Fibroblast of lung (primary cell): ENCODE data around the gene TROAP. TPM values are rescaled to one million over a fixed set of nuclear protein-coding genes. Genes with fewer than 3 reads are reported as not detected.

Experiments
- DNase-seq, 2 donors: peaks; one replicate each; pipeline versions ENCODE4 v3.0.0 to v3.0.0-alpha.2; 2010; ENCODE audit warnings: low read depth in 2 of 2
- H2AFZ ChIP-seq: 2 replicates; pipeline ENCODE4 v1.5.1; 2012; ENCODE audit warnings: low read length, control low read depth, inconsistent platforms
- H3K27ac ChIP-seq: 2 replicates; pipeline ENCODE4 v1.5.1; 2011; ENCODE audit warnings: low read length, control low read depth; ENCODE audit not compliant: insufficient read depth
- H3K27me3 ChIP-seq: 2 replicates; pipeline ENCODE4 v1.5.1; 2011; ENCODE audit warnings: mild to moderate bottlenecking, low read length; ENCODE audit not compliant: control insufficient read depth, insufficient read depth
- H3K36me3 ChIP-seq: 2 replicates; pipeline ENCODE4 v1.5.1; 2011; ENCODE audit warnings: low read length; ENCODE audit not compliant: control insufficient read depth, insufficient read depth
- H3K4me1 ChIP-seq: 2 replicates; pipeline ENCODE4 v1.5.1; 2011; ENCODE audit warnings: low read length; ENCODE audit not compliant: control insufficient read depth, insufficient read depth; ENCODE audit errors: extremely low read depth
- H3K4me2 ChIP-seq: 2 replicates; pipeline ENCODE4 v1.5.1; 2011; ENCODE audit warnings: low read length, control low read depth; ENCODE audit not compliant: insufficient read depth; ENCODE audit errors: extremely low read depth
- H3K4me3 ChIP-seq, 4 experiments: fragments of 200-600 bp in 1 of 4; sonication (generic) in 1 of 4; replicated peaks in 1 of 4; 2 replicates each; pipeline ENCODE4 v1.5.1; 2011 to 2016; ENCODE audit warnings: low read length in 4 of 4, low read depth in 3 of 4, mild to moderate bottlenecking in 3 of 4, control low read depth in 2 of 4, inconsistent platforms in 1 of 4, mixed read lengths in 1 of 4; ENCODE audit not compliant: insufficient read depth in 1 of 4; ENCODE audit errors: control extremely low read depth in 1 of 4
- H3K79me2 ChIP-seq: 2 replicates; pipeline ENCODE4 v1.5.1; 2012; ENCODE audit warnings: mild to moderate bottlenecking, low read length, inconsistent platforms; ENCODE audit not compliant: control insufficient read depth, insufficient read depth
- H3K9ac ChIP-seq: 2 replicates; pipeline ENCODE4 v1.5.1; 2011; ENCODE audit warnings: mild to moderate bottlenecking, low read length, control low read depth; ENCODE audit not compliant: insufficient read depth
- H3K9me3 ChIP-seq: 2 replicates; pipeline ENCODE4 v1.5.1; 2012; ENCODE audit warnings: low read depth, low read length; ENCODE audit not compliant: control insufficient read depth, insufficient read depth
- H4K20me1 ChIP-seq: 2 replicates; pipeline ENCODE4 v1.5.1; 2011; ENCODE audit warnings: low read length; ENCODE audit not compliant: control insufficient read depth, insufficient read depth; ENCODE audit errors: extremely low read depth
- CTCF ChIP-seq, 2 donors: IDR thresholded peaks in 1 of 2; conservative IDR thresholded peaks in 1 of 2; 1 replicate in 1 of 2; 2 replicates in 1 of 2; pipeline ENCODE4 v1.5.1; 2011 to 2012; ENCODE audit warnings: low read length in 2 of 2, control low read depth in 1 of 2, inconsistent platforms in 1 of 2, low read depth in 1 of 2, mild to moderate bottlenecking in 1 of 2
- EZH2 ChIP-seq: IDR thresholded peaks from 2 replicates; pipeline ENCODE4 v1.5.1; 2012; ENCODE audit warnings: low read length, control low read depth, mild to moderate bottlenecking; ENCODE audit errors: missing control alignments
- polyA plus RNA-seq, 2 donors: library from polyadenylated mRNA; depleted of rRNA in 1 of 2; stranded (reverse) in 1 of 2; unstranded in 1 of 2; fragments of >200 nt; gene quantifications; 2 replicates each; pipeline ENCODE4 v1.2.1, GENCODE V29; 2011 to 2012; ENCODE audit warnings: missing spikeins in 1 of 2
- total RNA-seq: library from RNA; depleted of rRNA; stranded (reverse); fragments of >200 nt; gene quantifications from 2 replicates; pipeline ENCODE4 v1.2.1, GENCODE V29; 2014

TROAP gene
- total and polyA plus RNA-seq, 2 donors (not counting 1 experiment from before 2014, with no cell fraction given) = 4.8 to 6.3 TPM

GRCh38 chr12:49327887-49328286 is 4.8 kb downstream of the TROAP start:
- H3K27me3 ChIP-seq = no peaks in the 10 kb centered on the region
- TF ChIP-seq EZH2 = no peak
- TF ChIP-seq CTCF (conservative IDR thresholded peaks at IDR 0.05 in 1 of 2, IDR thresholded peaks at IDR 0.05 in 1 of 2; ENCODE audit: low read depth in 1 of 2, low read length in 2 of 2) = no peak
- H3K4me2 ChIP-seq = no peak overlapping the region
- H3K4me3 ChIP-seq = no peak overlapping the region
- H3K27ac ChIP-seq = no peak overlapping the region
- H4K20me1 ChIP-seq = no peaks in the 10 kb centered on the region
- DNase-seq = no peak
- H3K79me2 ChIP-seq = peaks cover 11% of the 10 kb centered on the region
- H3K4me1 ChIP-seq = no peaks in the 10 kb centered on the region
- no peak overlapping the region for H2AFZ ChIP-seq
- H3K9me3 ChIP-seq = no peaks in the 10 kb centered on the region
- peaks cover 11% of the 10 kb centered on the region for H3K36me3 ChIP-seq
- H3K9ac ChIP-seq = no peak overlapping the region

- H3K4me2 ChIP-seq = no peak overlapping the region
- TF ChIP-seq EZH2 (no peak), CTCF (conservative IDR thresholded peaks at IDR 0.05 in 1 of 2, IDR thresholded peaks at IDR 0.05 in 1 of 2; ENCODE audit: low read depth in 1 of 2, low read length in 2 of 2) (no peak)
- H4K20me1 ChIP-seq = no peaks in the 10 kb centered on the region
- no peaks in the 10 kb centered on the region for H3K4me1 ChIP-seq
- H3K9ac ChIP-seq = no peak overlapping the region
- peaks cover 6% of the 10 kb centered on the region for H3K79me2 ChIP-seq
- H3K36me3 ChIP-seq = peaks cover 11% of the 10 kb centered on the region
- no peak overlapping the region for H2AFZ ChIP-seq
- H3K9me3 ChIP-seq = no peaks in the 10 kb centered on the region
- no peak overlapping the region for H3K27ac ChIP-seq
- H3K27me3 ChIP-seq = no peaks in the 10 kb centered on the region
- no peak for DNase-seq
- no peak overlapping the region for H3K4me3 ChIP-seq
Measured at GRCh38 chr12:49328816-49329215, 5.8 kb downstream of the TROAP start.

- no peak for TF ChIP-seq CTCF (conservative IDR thresholded peaks at IDR 0.05 in 1 of 2, IDR thresholded peaks at IDR 0.05 in 1 of 2; ENCODE audit: low read depth in 1 of 2, low read length in 2 of 2)
- no peak for TF ChIP-seq EZH2
- Histone ChIP-seq H3K4me3 (no peak overlapping the region), H2AFZ (no peak overlapping the region), H3K4me1 (no peaks in the 10 kb centered on the region), H3K36me3 (peaks cover 11% of the 10 kb centered on the region), H3K27me3 (peaks cover 4% of the 10 kb centered on the region), H3K27ac (no peak overlapping the region), H3K4me2 (no peak overlapping the region), H4K20me1 (no peaks in the 10 kb centered on the region), H3K9me3 (no peaks in the 10 kb centered on the region), H3K79me2 (no peaks in the 10 kb centered on the region), H3K9ac (no peak overlapping the region)
- no peak for DNase-seq
Measured at GRCh38 chr12:49330032-49330619, 7.1 kb downstream of the TROAP start.
